ENCODE results near the gene DMRTB1. TPM values are rescaled to one million over a fixed set of nuclear protein-coding genes. Genes with fewer than 3 reads are reported as not detected.

Gene DMRTB1
- total and polyA plus RNA-seq, 2 of the 8 experiments (the other 6 are each of a cell fraction or from before 2014, with no cell fraction given) = 0.06 to 0.35 TPM

- TF ChIP-seq TCF12 (IDR thresholded peaks at IDR 0.05; ENCODE audit: low read depth, low read length) = no peak
These were observed 10.2 kb upstream of the DMRTB1 start (continued) for GRCh38 chr1:53449021-53449420.
